ENCODE measurements around the gene SPATA2. TPM values are rescaled to one million over a fixed set of nuclear protein-coding genes. Genes with fewer than 3 reads are reported as not detected.

The SPATA2 gene
- total and polyA plus RNA-seq, 2 of the 13 experiments (the other 11 are each of a cell fraction or from before 2014, with no cell fraction given), result 3.2 to 8.7 TPM

DNA sequence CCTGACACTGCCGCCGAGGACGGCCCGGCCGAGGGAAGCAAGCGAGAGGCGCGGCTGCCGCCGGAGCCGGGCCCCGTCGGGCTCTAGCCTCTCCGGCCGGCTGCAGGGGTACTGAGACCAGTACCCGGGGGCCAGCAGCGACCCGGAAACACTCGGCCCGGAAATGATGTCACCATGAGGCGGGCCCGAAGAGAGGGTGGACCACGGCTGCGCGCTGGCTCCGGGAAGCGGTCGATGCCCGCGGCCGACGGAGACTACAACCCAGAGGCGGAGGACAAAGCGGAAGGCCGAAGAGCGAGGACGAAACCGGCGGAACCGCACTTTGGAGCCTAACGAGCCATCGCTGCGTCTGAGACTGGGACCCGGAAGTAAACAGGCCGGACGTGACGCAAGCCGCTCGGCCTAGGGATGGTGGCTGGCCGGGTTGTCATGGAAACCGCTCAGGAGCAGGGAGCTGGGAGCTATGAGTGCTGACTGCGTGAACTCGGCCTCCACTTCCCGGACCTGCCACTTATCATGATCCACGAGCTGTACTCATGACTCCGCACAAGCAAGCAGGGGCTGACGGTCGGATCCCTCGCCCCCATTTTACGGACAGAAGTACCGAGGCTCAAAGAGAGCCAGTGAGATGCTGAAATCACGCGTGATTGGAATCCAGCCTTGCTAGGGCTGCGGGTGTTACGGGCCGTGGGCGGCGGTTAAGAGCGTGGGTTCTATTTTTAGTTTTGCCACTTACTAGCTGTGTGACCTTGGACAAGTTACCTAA lies at the start of gene SPATA2 (continued):
- TF ChIP-seq NR2F2 (IDR thresholded peaks at IDR 0.05; ENCODE audit: borderline replicate concordance, low read depth) (no peak; the same call in 1 of the 2 replicates), ZNF720 (CRISPR knock-in tag; IDR thresholded peaks at IDR 0.05) (0 out of 2 replicates have a peak, but pooled peaks have one; percentile 68), ARHGAP35 (CRISPR knock-in tag; IDR thresholded peaks at IDR 0.05; ENCODE audit: borderline replicate concordance) (peak; percentile 75; the same call in 1 of the 2 replicates), ZNF432 (CRISPR knock-in tag; IDR thresholded peaks at IDR 0.05; ENCODE audit: borderline replicate concordance) (no peak), MXD1 (CRISPR knock-in tag; IDR thresholded peaks at IDR 0.05) (peak; percentile 73), NFATC3 (CRISPR knock-in tag; IDR thresholded peaks at IDR 0.05) (peak; percentile 44; the same call in 1 of the 2 replicates), HMG20B (CRISPR knock-in tag; conservative IDR thresholded peaks at IDR 0.05) (no peak), NFKBIZ (CRISPR knock-in tag; IDR thresholded peaks at IDR 0.05) (no peak; the same call in 1 of the 2 replicates), CENPT (CRISPR knock-in tag; IDR thresholded peaks at IDR 0.05; ENCODE audit: low read depth) (0 out of 2 replicates have a peak, but pooled peaks have one; percentile 52), TBP (CRISPR knock-in tag; IDR thresholded peaks at IDR 0.05) (peak; percentile 33; the same call in 1 of the 2 replicates), ZNF30 (CRISPR knock-in tag; IDR thresholded peaks at IDR 0.05) (peak; percentile 90; the same call in 1 of the 2 replicates), DMTF1 (CRISPR knock-in tag; IDR thresholded peaks at IDR 0.05) (no peak), ZNF761 (CRISPR knock-in tag; conservative IDR thresholded peaks at IDR 0.05) (no peak)
- TF ChIP-seq, protein P1, sequence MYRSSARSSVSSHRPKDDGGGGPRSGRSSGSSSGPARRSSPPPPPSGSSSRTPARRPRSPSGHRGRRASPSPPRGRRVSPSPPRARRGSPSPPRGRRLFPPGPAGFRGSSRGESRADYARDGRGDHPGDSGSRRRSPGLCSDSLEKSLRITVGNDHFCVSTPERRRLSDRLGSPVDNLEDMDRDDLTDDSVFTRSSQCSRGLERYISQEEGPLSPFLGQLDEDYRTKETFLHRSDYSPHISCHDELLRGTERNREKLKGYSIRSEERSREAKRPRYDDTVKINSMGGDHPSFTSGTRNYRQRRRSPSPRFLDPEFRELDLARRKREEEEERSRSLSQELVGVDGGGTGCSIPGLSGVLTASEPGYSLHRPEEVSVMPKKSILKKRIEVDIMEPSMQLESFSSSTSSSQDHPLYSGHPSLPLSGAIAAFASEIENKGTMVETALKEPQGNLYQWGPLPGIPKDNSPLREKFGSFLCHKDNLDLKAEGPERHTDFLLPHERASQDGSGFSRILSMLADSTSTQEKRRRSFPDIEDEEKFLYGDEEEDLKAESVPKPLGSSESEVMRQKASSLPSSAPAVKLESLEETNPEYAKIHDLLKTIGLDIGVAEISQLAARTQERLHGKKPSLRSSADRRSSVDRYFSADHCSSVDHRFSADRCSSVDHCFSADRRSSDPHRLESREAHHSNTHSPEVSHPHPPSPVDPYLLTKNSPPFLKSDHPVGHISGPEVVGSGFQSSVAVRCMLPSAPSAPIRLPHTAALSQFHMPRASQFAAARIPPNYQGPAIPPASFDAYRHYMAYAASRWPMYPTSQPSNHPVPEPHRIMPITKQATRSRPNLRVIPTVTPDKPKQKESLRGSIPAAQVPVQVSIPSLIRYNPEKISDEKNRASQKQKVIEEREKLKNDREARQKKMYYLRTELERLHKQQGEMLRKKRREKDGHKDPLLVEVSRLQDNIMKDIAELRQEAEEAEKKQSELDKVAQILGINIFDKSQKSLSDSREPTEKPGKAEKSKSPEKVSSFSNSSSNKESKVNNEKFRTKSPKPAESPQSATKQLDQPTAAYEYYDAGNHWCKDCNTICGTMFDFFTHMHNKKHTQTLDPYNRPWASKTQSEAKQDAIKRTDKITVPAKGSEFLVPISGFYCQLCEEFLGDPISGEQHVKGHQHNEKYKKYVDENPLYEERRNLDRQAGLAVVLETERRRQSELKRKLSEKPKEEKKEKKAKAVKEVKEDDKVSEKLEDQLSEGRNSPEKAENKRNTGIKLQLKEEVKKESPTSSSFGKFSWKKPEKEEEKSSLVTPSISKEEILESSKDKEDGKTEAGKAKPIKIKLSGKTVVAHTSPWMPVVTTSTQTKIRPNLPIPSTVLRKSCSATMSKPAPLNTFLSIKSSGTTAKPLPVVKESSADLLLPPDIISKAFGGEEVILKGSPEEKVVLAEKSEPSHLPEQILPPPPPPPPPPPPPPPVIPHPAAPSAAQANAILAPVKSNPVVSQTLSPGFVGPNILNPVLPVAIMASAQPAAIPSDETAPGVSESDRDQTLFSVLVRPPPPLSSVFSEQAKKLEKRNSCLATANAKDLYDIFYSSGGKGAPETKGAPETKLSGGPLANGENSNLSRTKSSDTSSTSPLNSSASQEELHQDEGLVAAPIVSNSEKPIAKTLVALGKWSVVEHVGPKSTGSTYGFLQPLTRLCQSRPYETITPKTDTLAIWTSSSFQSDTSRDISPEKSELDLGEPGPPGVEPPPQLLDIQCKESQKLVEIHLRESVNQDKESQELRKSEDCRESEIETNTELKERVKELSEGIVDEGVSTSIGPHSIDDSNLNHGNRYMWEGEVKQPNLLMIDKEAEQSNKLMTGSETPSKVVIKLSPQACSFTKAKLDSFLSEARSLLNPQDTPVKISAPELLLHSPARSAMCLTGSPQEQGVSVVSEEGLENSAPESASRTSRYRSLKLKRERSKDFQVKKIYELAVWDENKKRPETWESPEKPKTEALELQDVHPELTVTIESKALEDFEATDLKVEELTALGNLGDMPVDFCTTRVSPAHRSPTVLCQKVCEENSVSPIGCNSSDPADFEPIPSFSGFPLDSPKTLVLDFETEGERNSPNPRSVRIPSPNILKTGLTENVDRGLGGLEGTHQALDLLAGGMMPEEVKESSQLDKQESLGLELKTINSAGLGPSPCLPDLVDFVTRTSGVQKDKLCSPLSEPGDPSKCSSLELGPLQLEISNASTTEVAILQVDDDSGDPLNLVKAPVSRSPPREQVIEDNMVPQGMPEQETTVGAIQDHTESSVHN (CRISPR knock-in tag; IDR thresholded peaks at IDR 0.05), result peak; percentile 93; the same call in 1 of the 2 replicates
- TF ChIP-seq, protein P2, sequence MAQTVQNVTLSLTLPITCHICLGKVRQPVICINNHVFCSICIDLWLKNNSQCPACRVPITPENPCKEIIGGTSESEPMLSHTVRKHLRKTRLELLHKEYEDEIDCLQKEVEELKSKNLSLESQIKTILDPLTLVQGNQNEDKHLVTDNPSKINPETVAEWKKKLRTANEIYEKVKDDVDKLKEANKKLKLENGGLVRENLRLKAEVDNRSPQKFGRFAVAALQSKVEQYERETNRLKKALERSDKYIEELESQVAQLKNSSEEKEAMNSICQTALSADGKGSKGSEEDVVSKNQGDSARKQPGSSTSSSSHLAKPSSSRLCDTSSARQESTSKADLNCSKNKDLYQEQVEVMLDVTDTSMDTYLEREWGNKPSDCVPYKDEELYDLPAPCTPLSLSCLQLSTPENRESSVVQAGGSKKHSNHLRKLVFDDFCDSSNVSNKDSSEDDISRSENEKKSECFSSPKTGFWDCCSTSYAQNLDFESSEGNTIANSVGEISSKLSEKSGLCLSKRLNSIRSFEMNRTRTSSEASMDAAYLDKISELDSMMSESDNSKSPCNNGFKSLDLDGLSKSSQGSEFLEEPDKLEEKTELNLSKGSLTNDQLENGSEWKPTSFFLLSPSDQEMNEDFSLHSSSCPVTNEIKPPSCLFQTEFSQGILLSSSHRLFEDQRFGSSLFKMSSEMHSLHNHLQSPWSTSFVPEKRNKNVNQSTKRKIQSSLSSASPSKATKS (CRISPR knock-in tag; IDR thresholded peaks at IDR 0.05), result no peak

Data from HepG2 (cell line).